Muscle layer of colon (tissue), 2 donors: ENCODE results near the gene ST6GALNAC4.

Experiments
- H3K27ac ChIP-seq: one replicate; pipeline ENCODE4 v1.7.0; 2013; ENCODE audit warnings: low read depth, mild to moderate bottlenecking, low read length, moderate library complexity
- H3K27me3 ChIP-seq, 2 donors: one replicate each; pipeline ENCODE4 v1.7.0; 2013; ENCODE audit warnings: low read length in 2 of 2, mild to moderate bottlenecking in 2 of 2; ENCODE audit not compliant: insufficient read depth in 2 of 2, control insufficient read depth in 1 of 2
- H3K36me3 ChIP-seq: one replicate; pipeline ENCODE4 v1.7.0; 2013; ENCODE audit warnings: mild to moderate bottlenecking, low read length; ENCODE audit not compliant: insufficient read depth
- H3K4me1 ChIP-seq: one replicate; pipeline ENCODE4 v1.7.0; 2013; ENCODE audit warnings: mild to moderate bottlenecking, low read length; ENCODE audit not compliant: insufficient read depth
- H3K4me3 ChIP-seq, 2 donors: one replicate each; pipeline ENCODE4 v1.7.0; 2013; ENCODE audit warnings: low read length in 2 of 2, low read depth in 1 of 2, mild to moderate bottlenecking in 1 of 2, moderate library complexity in 1 of 2
- H3K9ac ChIP-seq: one replicate; pipeline ENCODE4 v1.7.0; 2013; ENCODE audit warnings: low read length
- H3K9me3 ChIP-seq: one replicate; pipeline ENCODE4 v1.7.0; 2013; ENCODE audit warnings: mild to moderate bottlenecking, low read length
- donor health status: abdominal sarcoma.
- donor health status: Adenocarcinoma of cecum.

Gene ST6GALNAC4

GRCh38 chr9:127927201-127927987 lies 10.6 kb upstream of the ST6GALNAC4 start:
- Histone ChIP-seq H3K4me3 (no peak overlapping the region), H3K9me3 (no peaks in the 10 kb centered on the region), H3K27me3 (peaks cover 23 to 63% of the 10 kb centered on the region in 2 donors), H3K27ac (no peak overlapping the region), H3K36me3 (no peaks in the 10 kb centered on the region), H3K4me1 (peaks cover 16% of the 10 kb centered on the region), H3K9ac (no peak overlapping the region)

- Histone ChIP-seq H3K4me3 (no peak overlapping the region), H3K4me1 (peaks cover 16% of the 10 kb centered on the region), H3K27me3 (peaks cover 23 to 65% of the 10 kb centered on the region in 2 donors)
Measured at GRCh38 chr9:127926906-127927200, 10.0 kb upstream of the ST6GALNAC4 start.

DNA sequence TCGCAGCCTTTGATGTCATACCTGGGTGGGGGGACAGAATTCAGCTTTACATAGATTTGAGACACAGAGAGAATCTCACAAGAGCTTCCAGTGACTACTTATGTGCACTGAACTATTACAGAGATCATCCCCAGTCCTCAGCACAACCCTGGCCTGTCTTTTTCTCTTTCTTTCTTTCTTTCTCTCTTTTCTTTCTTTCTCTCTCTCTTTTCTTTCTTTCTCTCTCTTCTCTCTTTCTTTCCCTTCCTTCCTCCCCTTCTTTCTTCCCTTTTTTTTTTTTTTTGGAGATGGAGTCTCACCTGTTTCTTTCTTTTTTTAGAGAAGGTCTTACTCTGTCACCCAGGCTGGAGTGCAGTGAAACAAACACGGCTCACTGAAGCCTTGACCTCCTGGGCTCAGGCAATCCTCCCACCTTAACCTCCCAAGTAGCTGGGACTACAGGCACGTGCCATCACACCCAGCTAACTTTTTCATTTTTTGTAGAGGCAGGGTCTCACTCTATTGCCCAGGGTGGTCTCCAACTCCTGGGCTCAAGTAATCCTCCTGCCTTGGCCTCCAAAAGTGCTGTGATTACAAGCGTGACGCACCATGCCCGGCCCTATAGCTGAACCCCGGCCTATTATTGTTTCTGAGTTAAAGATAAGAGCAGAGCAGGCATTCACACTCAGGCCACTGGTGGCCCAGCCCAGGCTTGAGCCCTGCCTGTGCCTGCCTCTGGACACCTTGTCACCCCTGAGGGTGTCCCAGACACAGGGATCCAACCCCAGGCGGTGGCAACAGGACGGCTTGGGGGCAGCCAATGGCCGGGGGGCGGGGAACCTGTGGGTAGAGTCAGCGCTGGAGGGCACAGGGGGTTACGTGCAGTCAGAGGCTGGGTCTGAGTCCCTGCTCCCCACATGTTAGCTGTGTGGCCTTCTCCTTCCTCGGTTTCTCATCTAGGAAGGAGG lies 9.4 kb upstream of the ST6GALNAC4 start:
- H3K36me3 ChIP-seq: no peaks in the 10 kb centered on the region
- H3K4me1 ChIP-seq: peaks cover 11% of the 10 kb centered on the region
- H3K9ac ChIP-seq: no peak overlapping the region
- no peak overlapping the region for H3K4me3 ChIP-seq
- no peaks in the 10 kb centered on the region for H3K9me3 ChIP-seq
- H3K27ac ChIP-seq: no peak overlapping the region
- peaks cover 23 to 64% of the 10 kb centered on the region in 2 donors for H3K27me3 ChIP-seq

More at GRCh38 chr9:127926906-127927200, 10.0 kb upstream of the ST6GALNAC4 start:
- Histone ChIP-seq H3K9ac (no peak overlapping the region), H3K9me3 (no peaks in the 10 kb centered on the region), H3K27ac (no peak overlapping the region), H3K36me3 (no peaks in the 10 kb centered on the region)

- no peak overlapping the region for H3K9ac ChIP-seq
- no peaks in the 10 kb centered on the region for H3K36me3 ChIP-seq
- H3K9me3 ChIP-seq: no peaks in the 10 kb centered on the region
- no peak overlapping the region for H3K4me3 ChIP-seq
- H3K27ac ChIP-seq: no peak overlapping the region
- H3K4me1 ChIP-seq: no peaks in the 10 kb centered on the region
- H3K27me3 ChIP-seq: peaks cover 23 to 50% of the 10 kb centered on the region in 2 donors
Measured at GRCh38 chr9:127924736-127925444, 8.0 kb upstream of the ST6GALNAC4 start.

DNA sequence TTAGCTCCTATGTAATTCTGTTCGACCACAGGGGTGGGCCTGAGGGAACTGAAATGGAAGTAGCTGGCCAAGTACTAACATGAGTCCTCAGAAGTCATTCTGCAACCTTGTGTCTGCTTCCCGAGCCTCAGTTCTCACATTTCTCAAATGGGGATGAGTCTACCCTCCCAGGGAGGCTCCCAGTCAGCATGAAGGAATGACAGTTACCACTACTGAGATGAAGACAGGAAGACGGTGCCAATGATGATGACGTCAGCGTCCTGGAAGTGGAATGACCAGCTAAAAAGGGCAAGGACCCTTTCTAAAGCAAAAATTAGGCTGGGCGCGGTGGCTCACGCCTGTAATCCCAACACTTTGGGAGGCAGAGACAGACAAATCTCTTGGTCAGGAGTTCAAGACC lies 6.9 kb upstream of the ST6GALNAC4 start:
- no peak overlapping the region for H3K9ac ChIP-seq
- no peaks in the 10 kb centered on the region for H3K36me3 ChIP-seq
- peaks cover 21 to 40% of the 10 kb centered on the region in 2 donors for H3K27me3 ChIP-seq
- no peaks in the 10 kb centered on the region for H3K9me3 ChIP-seq
- H3K27ac ChIP-seq: no peak overlapping the region
- H3K4me3 ChIP-seq: no peak overlapping the region
- H3K4me1 ChIP-seq: no peaks in the 10 kb centered on the region

GRCh38 chr9:127923046-127923445 lies 6.2 kb upstream of the ST6GALNAC4 start:
- Histone ChIP-seq H3K9me3 (no peaks in the 10 kb centered on the region), H3K9ac (no peak overlapping the region), H3K4me3 (no peak overlapping the region), H3K36me3 (no peaks in the 10 kb centered on the region), H3K4me1 (no peaks in the 10 kb centered on the region), H3K27me3 (peaks cover 14 to 35% of the 10 kb centered on the region in 2 donors), H3K27ac (no peak overlapping the region)

DNA sequence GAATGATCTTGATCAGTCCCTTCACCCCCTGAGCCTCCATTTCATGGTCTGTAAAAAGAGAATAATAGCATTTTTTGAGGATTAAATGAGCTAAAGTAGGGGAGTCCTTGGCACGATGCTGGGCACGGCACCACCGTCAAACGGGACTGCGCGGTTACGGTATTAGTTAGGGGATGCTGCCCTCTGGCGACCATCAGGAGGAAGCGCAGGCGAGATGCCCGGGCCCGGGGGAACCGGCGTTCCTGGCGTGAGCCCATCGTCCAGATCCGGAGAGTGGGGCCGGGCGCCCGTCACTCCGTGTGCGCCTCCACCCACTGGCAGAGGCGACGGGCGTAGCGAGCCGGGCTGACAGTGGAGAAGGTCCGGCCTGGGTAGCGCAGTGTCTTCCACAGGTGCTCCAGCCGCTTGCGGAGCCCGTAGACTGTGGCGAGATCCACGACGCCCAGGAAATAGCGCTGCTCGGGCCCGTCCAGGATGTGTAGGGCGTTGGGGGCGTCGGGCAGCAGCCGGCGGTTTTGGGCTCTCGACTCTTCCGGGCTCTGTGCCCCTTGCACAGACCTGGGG lies 4.8 kb upstream of the ST6GALNAC4 start:
- Histone ChIP-seq H3K4me3 (peak overlapping the region in 1 of 2 donors; percentile 22), H3K4me1 (peaks cover 4% of the 10 kb centered on the region), H3K36me3 (no peaks in the 10 kb centered on the region), H3K27me3 (peaks cover 9 to 24% of the 10 kb centered on the region in 2 donors), H3K9me3 (no peaks in the 10 kb centered on the region), H3K27ac (no peak overlapping the region), H3K9ac (no peak overlapping the region)

- Histone ChIP-seq H3K9me3 (no peaks in the 10 kb centered on the region), H3K36me3 (no peaks in the 10 kb centered on the region), H3K27ac (no peak overlapping the region), H3K27me3 (peaks cover under 1 to 15% of the 10 kb centered on the region in 2 donors), H3K4me1 (peaks cover 9% of the 10 kb centered on the region), H3K9ac (no peak overlapping the region), H3K4me3 (no peak overlapping the region)
Measured at GRCh38 chr9:127920794-127921193, 4.0 kb upstream of the ST6GALNAC4 start.

DNA sequence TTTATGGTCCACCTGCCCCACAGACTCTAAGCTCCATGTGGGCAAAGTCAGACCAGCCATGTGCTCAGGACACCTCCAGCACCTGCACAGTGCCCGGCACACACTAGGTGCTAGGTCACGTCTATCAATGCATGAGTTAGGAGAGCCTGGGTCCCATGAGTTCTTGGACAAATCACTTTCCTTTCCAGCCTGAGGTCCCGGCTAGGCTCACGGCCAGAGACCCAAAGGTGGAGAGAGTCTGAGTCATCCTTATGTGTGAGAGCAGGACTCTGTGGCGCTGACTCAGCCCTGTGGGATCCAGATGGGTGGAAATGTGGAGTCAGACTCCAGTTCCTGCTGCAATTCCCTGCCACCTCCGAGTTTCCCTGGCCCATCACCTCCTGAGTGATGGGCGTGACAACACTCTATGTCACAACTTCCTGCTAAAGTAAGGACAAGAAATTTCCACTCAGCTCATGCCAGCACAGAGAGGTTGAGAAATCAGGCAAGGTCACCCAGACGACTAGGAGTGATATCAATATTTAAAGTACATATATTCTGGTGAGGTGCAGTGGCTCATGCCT lies 2.5 kb upstream of the ST6GALNAC4 start:
- peaks cover 16% of the 10 kb centered on the region for H3K4me1 ChIP-seq
- H3K36me3 ChIP-seq: no peaks in the 10 kb centered on the region
- H3K27ac ChIP-seq: peak overlapping the region; percentile 27
- H3K27me3 ChIP-seq: peaks cover 0 to 4% of the 10 kb centered on the region in 2 donors
- H3K9me3 ChIP-seq: no peaks in the 10 kb centered on the region
- H3K4me3 ChIP-seq: no peak overlapping the region
- no peak overlapping the region for H3K9ac ChIP-seq

DNA sequence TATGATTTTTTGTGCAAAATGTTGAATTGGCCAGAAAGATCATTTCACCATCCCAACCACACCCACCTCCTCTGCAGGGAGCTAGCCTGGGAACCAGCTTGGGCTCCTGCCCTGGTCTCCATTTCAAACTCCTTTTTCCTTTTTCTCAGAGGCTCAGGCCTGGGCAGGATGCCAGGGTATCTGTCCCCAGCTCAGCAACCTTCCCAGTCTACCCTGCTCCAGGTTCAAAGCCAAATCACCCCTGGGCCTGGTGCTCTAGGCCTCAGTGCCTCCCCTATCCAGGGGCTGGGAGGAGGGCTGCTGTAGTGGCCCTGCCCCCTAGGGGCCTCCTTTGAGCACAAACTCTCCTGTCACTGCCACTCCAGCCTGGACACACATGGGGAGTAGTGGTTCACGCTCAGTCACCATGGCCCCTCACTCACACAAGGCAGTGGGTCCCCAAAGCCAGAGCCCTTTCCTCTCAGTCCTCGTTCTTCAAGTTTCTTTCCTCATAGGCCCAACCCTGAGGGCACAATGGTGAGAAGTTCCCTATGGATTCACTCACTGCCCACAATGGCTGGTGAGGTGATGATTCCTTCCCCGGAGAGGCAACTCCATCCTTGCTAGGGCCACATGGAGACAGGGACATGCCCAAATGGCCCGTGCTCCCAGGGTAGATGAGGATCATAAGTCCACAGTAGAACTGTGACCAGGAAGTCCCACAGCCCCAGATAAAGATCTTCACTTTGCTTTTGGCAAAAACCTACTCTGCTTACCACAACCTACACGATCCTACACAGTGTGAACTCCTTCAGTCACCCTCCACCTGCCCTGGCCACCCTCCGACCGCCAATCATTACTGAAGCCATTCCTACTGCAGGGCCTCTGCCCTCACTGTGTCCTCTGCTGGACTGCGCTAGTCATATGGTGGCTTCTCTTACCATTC lies 1.6 kb upstream of the ST6GALNAC4 start:
- H3K9me3 ChIP-seq: no peaks in the 10 kb centered on the region
- no peaks in the 10 kb centered on the region for H3K36me3 ChIP-seq
- no peak overlapping the region for H3K4me3 ChIP-seq
- peak overlapping the region; percentile 42 for H3K27ac ChIP-seq
- no peak overlapping the region for H3K9ac ChIP-seq
- H3K4me1 ChIP-seq: peaks cover 16% of the 10 kb centered on the region
- H3K27me3 ChIP-seq: peaks cover 0 to 4% of the 10 kb centered on the region in 2 donors
